Left lung (tissue), 10 donors: ENCODE measurements around the gene CDC42EP3. TPM values are rescaled to one million over a fixed set of nuclear protein-coding genes. Genes with fewer than 3 reads are reported as not detected.

ENCODE experiments used
- ATAC-seq: fragments of 200-7000 bp; cut with Tn5 transposase; one replicate; pipeline ENCODE4 v1.9.1; 2020; ENCODE audit warnings: moderate library complexity
- DNase-seq, 4 donors: peaks; one replicate each; pipeline ENCODE4 v3.0.0-alpha.2; 2013 to 2020
- H3K27ac ChIP-seq, 2 donors: fragments of 200-600 bp; sonication (generic) in 1 of 2; one replicate each; pipeline versions ENCODE4 v1.5.0 to v1.8.0; 2020 to 2021
- H3K27me3 ChIP-seq, 2 donors: fragments of 200-600 bp; sonication (generic) in 1 of 2; one replicate each; pipeline versions ENCODE4 v1.5.0 to v1.8.0; 2020 to 2021
- H3K36me3 ChIP-seq, 2 donors: fragments of 200-600 bp; sonication (generic) in 1 of 2; one replicate each; pipeline versions ENCODE4 v1.5.0 to v1.8.0; 2020 to 2021
- H3K4me1 ChIP-seq, 2 donors: fragments of 200-600 bp; one replicate each; pipeline ENCODE4 v1.8.0; 2021
- H3K4me3 ChIP-seq, 2 donors: fragments of 200-600 bp; sonication (generic) in 1 of 2; one replicate each; pipeline versions ENCODE4 v1.5.0 to v1.8.0; 2020 to 2021; ENCODE audit warnings: mild to moderate bottlenecking in 1 of 2
- H3K9me3 ChIP-seq, 2 donors: fragments of 200-600 bp; sonication (generic) in 1 of 2; one replicate each; pipeline versions ENCODE4 v1.5.0 to v1.8.0; 2020 to 2021
- intact Hi-C, 2 donors: fragments of 100-400 bp; cut with DNase I; formaldehyde crosslinking; loops; one replicate each; pipeline versions ENCODE4 v1.11.2 to v1.14.2; 2022
- polyA plus RNA-seq, 6 donors: library from polyadenylated mRNA; unstranded; fragments of 120-200 nt; gene quantifications; one replicate each; pipeline ENCODE4 v1.2.1, GENCODE V29; 2013; ENCODE audit not compliant: insufficient read length in 6 of 6
- total RNA-seq, 2 donors: library from RNA; stranded (reverse); fragmentation: NEBNext Ultra II Directional; extraction: Animal tissue kit (Norgen Biotek cat#: 25700); gene quantifications; one replicate each; pipeline ENCODE4 v1.2.1, GENCODE V29; 2021
- TF ChIP-seq, protein P1 (sequence below), 2 donors: fragments of 200-600 bp; sonication (generic) in 1 of 2; IDR thresholded peaks; one replicate each; pipeline versions ENCODE4 v1.5.0 to v1.8.0; 2021; ENCODE audit warnings: antibody characterized with exemption in 2 of 2
- donor health status: DM: no; HTN: yes; CAD: no.
- donor health status: DM: no; HTN: no; CAD: no.

The CDC42EP3 gene
- total and polyA plus RNA-seq, 8 donors, result 17.3 to 53.8 (median 25.1) TPM

DNA sequence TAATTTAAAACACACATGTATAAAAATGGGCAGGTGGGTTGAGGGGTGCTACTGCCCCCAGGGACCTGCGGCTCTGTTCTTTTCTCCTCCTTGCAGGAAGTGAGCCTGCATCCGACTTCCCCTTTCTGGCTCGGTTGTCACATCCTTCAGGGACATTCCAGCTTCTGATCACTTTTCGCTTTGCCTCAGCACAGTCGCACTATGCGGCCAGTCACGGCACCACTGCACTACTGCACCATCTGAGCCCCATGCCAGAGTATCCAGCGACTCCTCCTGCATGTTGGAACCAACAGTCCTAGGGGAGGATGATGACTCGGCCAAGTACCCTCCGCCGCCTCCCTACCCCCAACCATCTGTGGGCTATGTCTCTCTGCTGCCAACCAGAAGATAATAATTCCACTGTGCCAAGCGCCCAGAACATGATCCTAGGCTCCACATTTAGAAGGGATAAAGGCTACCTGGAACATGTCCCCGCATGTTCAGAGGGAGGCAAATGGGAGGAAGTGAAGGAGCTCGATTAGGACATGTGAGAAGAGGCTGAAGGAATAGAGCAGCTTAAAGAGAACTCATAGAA, 17.6 kb downstream of the CDC42EP3 start:
- peak overlapping the region; percentile 11 to 88 for H3K27ac ChIP-seq
- ATAC-seq, result peak; percentile 48

DNA sequence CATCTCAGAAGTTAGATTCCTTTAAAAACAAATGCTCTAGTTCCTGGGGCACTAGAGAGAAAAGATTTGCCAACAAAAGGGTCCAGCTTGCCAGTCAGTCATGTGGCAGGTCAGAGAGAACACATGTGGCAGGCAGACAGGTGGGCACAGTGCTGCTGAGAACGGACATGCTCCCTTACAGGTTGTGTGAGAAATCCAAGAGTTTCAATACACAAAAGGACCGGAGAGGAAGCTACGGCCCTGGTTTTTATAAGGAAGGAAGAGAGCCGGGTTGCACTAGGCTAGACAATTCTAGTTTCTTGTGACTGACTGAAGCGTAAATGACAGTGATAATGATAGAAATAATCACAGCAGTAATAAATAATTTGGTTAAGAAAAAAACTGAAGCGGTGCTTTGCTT, 18.3 kb downstream of the CDC42EP3 start:
- Histone ChIP-seq H3K27ac (peak overlapping the region; percentile 24 to 88), H3K4me1 (peaks cover 44 to 100% of the 10 kb centered on the region in 2 donors), H3K4me3 (no peak overlapping the region), H3K9me3 (no peaks in the 10 kb centered on the region), H3K27me3 (no peaks in the 10 kb centered on the region), H3K36me3 (peaks cover 0 to 8% of the 10 kb centered on the region in 2 donors)
- TF ChIP-seq, protein P1, sequence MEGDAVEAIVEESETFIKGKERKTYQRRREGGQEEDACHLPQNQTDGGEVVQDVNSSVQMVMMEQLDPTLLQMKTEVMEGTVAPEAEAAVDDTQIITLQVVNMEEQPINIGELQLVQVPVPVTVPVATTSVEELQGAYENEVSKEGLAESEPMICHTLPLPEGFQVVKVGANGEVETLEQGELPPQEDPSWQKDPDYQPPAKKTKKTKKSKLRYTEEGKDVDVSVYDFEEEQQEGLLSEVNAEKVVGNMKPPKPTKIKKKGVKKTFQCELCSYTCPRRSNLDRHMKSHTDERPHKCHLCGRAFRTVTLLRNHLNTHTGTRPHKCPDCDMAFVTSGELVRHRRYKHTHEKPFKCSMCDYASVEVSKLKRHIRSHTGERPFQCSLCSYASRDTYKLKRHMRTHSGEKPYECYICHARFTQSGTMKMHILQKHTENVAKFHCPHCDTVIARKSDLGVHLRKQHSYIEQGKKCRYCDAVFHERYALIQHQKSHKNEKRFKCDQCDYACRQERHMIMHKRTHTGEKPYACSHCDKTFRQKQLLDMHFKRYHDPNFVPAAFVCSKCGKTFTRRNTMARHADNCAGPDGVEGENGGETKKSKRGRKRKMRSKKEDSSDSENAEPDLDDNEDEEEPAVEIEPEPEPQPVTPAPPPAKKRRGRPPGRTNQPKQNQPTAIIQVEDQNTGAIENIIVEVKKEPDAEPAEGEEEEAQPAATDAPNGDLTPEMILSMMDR (IDR thresholded peaks at IDR 0.05), result no peak
- ATAC-seq, result no peak
- intact Hi-C loops, result no loop called here
- DNase-seq, result no peak

More for the DNA sequence above, 17.6 kb downstream of the CDC42EP3 start:
- DNase-seq, result peak in 2 of 4 donors; percentile 67 to 81
- no peaks in the 10 kb centered on the region for H3K9me3 ChIP-seq
- H3K27me3 ChIP-seq, result no peaks in the 10 kb centered on the region
- H3K4me1 ChIP-seq, result peaks cover 38 to 100% of the 10 kb centered on the region in 2 donors
- H3K4me3 ChIP-seq, result no peak overlapping the region
- H3K36me3 ChIP-seq, result peaks cover 0 to 6% of the 10 kb centered on the region in 2 donors
- TF ChIP-seq, protein P1 (IDR thresholded peaks at IDR 0.05), result no peak
- intact Hi-C loops, result no loop called here

DNA sequence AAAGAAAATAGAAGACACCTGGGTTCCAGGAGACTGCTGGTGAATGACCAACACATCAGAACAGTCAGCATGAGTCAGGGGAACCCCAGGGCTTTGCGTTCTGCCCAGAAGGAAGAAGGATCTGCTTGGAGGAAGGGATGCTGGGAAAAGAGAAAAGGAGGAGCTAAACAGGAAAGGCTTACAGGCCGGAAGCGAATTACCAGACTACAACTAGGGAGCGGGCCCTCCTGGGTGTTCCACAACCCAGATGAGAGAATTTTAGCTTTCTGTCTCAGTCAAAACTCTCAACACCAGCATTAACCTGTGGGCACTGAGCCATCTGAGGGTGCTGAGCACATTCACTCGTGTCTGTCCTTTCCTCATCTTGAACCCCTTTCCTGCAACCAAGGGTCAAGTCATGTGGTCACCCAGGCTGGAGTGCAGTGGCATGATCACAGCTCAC, 19.2 kb downstream of the CDC42EP3 start:
- H3K27ac ChIP-seq, result peak overlapping the region in 1 of 2 donors; percentile 88

DNA sequence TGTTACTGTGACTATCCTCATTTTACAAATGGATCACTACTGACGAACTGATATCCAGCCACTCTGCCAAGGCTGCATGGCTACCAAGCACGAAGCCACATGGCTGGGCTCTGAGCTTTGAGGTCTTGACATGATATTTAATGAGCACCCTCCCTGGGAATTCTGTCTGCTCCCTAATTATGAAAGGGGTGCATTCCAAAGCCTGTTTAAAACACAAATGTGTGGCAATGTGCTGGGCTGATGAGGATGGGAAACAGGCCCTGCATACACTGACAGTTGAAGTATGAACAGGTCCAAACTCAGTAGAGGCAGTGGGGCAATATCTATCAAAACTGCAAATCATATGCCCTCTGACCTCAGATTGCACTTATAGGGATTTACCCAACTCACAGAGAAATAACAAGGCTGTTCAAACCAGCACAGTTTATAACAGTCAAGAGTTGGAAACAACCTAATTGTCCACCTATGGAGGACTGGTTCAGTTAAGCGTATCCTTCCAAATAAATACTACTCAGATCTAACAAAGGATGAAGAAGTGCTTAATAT, 20.8 kb downstream of the CDC42EP3 start:
- H3K27me3 ChIP-seq, result no peaks in the 10 kb centered on the region
- no peaks in the 10 kb centered on the region for H3K9me3 ChIP-seq
- H3K4me3 ChIP-seq, result no peak overlapping the region
- peaks cover 0 to 24% of the 10 kb centered on the region in 2 donors for H3K36me3 ChIP-seq
- no peak for ATAC-seq
- DNase-seq, result no peak
- peaks cover 26 to 100% of the 10 kb centered on the region in 2 donors for H3K4me1 ChIP-seq
- H3K27ac ChIP-seq, result peak overlapping the region in 1 of 2 donors; percentile 88
- intact Hi-C loops, result no loop called here
- TF ChIP-seq, protein P1 (IDR thresholded peaks at IDR 0.05), result no peak

More for the DNA sequence above, 19.2 kb downstream of the CDC42EP3 start:
- Histone ChIP-seq H3K4me3 (no peak overlapping the region), H3K4me1 (peaks cover 41 to 100% of the 10 kb centered on the region in 2 donors), H3K9me3 (no peaks in the 10 kb centered on the region), H3K36me3 (peaks cover 0 to 15% of the 10 kb centered on the region in 2 donors), H3K27me3 (no peaks in the 10 kb centered on the region)
- TF ChIP-seq, protein P1 (IDR thresholded peaks at IDR 0.05), result no peak
- DNase-seq, result no peak
- ATAC-seq, result no peak
- intact Hi-C loops, result no loop called here

DNA sequence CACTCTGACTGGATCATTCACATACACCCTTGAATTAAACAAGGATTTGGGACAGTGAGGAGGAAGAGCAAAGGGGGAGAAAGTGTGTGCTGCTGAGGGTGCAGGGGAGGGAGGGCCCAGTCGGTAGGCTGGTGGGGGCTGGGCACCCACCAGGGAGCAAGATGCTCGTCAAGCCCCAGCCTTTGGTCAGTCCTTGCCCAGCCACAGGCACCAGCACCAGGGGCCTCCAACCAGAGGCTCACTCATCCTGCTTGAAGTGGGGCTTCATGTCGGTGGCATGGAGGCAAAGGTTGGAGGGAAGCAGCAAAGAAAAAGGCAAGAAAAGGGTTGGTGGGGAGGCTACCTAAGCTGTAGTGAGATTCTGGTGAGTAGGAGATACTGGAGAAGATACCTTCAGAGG, 21.9 kb downstream of the CDC42EP3 start:
- DNase-seq, result no peak
- intact Hi-C loops, result no loop called here
- TF ChIP-seq, protein P1 (IDR thresholded peaks at IDR 0.05), result no peak
- Histone ChIP-seq H3K4me3 (no peak overlapping the region), H3K36me3 (peaks cover 0 to 33% of the 10 kb centered on the region in 2 donors), H3K4me1 (peaks cover 20 to 100% of the 10 kb centered on the region in 2 donors), H3K27ac (peak overlapping the region in 1 of 2 donors; percentile 88), H3K27me3 (no peaks in the 10 kb centered on the region), H3K9me3 (no peaks in the 10 kb centered on the region)
- no peak for ATAC-seq
